NCI-H524 (cell line): ENCODE data around the gene DAZAP1.
A peak's percentile ranks its signal among the peaks of the same experiment; 100 is the strongest.

Experiments used
- DNase-seq, 2 experiments: peaks; one replicate each; lab custom pipeline; 2025; lab: John Stamatoyannopoulos, UW

Gene DAZAP1

GRCh38 chr19:1459479-1459878, 52.1 kb downstream of the DAZAP1 start:
- no peak for DNase-seq

- no peak for DNase-seq
Measured at GRCh38 chr19:1460033-1460995, 52.9 kb downstream of the DAZAP1 start.

DNA sequence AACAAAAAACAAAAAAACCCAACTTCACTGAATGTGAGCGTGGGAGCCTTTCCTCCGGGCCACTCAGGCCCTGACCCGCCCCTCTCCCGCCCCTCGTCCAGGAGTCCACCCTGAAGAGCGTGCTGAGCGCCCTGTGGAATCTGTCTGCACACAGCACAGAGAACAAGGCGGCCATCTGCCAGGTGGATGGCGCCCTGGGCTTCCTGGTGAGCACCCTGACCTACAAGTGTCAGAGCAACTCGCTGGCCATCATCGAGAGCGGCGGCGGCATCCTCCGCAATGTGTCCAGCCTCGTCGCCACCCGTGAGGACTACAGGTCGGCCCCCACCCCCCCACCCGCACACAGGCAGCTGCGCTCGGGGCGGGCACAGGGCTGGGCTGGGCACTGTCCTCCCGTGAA, 54.5 kb downstream of the DAZAP1 start:
- no peak for DNase-seq

DNA sequence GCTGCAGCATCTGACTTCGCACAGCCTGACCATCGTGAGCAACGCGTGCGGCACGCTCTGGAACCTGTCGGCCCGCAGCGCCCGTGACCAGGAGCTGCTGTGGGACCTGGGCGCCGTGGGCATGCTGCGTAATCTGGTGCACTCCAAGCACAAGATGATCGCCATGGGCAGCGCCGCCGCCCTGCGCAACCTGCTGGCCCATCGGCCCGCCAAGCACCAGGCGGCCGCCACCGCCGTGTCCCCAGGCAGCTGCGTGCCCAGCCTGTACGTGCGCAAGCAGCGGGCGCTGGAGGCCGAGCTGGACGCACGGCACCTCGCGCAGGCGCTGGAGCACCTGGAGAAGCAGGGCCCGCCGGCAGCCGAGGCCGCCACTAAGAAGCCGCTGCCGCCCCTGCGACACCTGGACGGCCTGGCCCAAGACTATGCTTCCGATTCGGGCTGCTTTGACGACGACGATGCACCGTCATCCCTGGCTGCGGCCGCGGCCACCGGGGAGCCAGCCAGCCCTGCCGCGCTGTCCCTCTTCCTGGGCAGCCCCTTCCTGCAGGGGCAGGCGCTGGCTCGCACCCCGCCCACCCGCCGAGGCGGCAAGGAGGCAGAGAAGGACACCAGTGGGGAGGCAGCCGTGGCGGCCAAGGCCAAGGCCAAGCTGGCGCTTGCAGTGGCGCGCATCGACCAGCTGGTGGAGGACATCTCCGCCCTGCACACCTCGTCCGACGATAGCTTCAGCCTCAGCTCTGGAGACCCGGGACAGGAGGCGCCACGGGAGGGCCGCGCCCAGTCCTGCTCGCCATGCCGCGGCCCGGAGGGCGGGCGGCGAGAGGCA, 58.0 kb downstream of the DAZAP1 start:
- DNase-seq, result peak; percentile 36 to 64

DNA sequence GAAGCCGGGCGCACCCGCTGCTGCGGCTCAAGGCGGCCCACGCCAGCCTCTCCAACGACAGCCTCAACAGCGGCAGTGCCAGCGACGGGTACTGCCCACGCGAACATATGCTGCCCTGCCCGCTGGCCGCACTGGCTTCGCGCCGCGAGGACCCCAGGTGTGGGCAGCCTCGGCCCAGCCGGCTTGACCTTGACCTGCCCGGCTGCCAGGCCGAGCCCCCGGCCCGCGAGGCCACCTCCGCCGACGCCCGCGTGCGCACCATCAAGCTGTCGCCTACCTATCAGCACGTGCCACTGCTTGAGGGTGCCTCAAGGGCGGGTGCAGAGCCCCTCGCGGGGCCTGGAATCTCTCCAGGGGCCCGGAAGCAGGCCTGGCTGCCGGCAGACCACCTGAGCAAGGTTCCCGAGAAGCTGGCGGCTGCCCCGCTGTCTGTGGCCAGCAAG, 58.7 kb downstream of the DAZAP1 start:
- no peak for DNase-seq

GRCh38 chr19:1466461-1467214, 59.3 kb downstream of the DAZAP1 start:
- no peak for DNase-seq

DNA sequence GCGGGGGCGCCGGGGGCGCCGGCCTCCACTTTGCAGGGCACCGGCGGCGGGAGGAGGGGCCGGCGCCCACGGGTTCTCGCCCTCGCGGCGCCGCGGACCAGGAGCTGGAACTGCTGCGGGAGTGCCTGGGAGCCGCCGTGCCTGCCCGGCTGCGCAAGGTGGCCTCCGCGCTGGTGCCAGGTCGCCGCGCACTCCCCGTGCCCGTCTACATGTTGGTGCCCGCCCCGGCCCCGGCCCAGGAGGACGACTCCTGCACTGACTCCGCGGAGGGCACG, 59.8 kb downstream of the DAZAP1 start:
- no peak for DNase-seq

DNA sequence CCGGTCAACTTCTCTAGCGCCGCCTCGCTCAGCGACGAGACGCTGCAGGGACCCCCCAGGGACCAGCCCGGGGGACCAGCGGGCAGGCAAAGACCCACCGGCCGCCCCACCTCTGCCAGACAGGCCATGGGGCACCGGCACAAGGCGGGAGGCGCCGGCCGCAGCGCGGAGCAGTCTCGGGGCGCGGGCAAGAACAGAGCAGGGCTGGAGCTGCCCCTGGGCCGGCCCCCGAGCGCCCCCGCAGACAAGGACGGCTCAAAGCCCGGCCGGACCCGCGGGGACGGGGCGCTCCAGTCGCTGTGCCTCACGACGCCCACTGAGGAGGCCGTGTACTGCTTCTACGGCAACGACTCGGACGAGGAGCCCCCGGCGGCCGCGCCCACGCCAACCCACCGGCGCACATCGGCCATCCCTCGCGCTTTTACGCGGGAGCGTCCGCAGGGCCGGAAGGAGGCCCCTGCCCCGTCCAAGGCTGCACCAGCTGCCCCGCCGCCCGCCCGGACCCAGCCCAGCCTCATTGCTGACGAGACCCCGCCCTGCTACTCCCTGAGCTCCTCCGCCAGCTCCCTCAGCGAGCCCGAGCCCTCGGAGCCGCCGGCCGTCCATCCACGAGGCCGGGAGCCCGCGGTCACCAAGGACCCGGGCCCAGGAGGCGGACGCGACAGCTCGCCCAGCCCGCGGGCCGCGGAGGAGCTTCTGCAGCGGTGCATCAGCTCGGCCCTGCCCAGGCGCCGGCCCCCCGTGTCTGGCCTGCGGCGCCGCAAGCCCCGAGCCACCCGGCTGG, 60.3 kb downstream of the DAZAP1 start:
- DNase-seq, result no peak

- DNase-seq, result no peak
Measured at GRCh38 chr19:1468274-1468820, 61.0 kb downstream of the DAZAP1 start.

DNA sequence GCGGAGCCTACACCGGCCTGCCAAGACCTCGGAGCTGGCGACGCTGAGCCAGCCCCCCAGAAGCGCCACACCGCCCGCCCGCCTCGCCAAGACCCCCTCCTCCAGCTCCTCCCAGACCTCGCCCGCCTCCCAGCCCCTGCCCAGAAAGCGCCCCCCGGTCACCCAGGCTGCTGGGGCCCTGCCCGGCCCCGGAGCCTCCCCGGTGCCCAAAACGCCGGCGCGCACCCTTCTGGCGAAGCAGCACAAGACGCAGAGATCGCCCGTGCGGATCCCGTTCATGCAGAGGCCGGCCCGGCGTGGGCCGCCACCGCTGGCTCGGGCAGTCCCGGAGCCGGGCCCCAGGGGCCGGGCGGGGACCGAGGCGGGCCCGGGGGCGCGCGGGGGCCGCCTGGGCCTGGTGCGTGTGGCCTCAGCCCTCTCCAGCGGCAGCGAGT, 61.5 kb downstream of the DAZAP1 start:
- no peak for DNase-seq

GRCh38 chr19:1469255-1470054, 62.1 kb downstream of the DAZAP1 start:
- DNase-seq, result no peak

- no peak for DNase-seq
Measured at GRCh38 chr19:1470055-1470304, 62.6 kb downstream of the DAZAP1 start.

DNA sequence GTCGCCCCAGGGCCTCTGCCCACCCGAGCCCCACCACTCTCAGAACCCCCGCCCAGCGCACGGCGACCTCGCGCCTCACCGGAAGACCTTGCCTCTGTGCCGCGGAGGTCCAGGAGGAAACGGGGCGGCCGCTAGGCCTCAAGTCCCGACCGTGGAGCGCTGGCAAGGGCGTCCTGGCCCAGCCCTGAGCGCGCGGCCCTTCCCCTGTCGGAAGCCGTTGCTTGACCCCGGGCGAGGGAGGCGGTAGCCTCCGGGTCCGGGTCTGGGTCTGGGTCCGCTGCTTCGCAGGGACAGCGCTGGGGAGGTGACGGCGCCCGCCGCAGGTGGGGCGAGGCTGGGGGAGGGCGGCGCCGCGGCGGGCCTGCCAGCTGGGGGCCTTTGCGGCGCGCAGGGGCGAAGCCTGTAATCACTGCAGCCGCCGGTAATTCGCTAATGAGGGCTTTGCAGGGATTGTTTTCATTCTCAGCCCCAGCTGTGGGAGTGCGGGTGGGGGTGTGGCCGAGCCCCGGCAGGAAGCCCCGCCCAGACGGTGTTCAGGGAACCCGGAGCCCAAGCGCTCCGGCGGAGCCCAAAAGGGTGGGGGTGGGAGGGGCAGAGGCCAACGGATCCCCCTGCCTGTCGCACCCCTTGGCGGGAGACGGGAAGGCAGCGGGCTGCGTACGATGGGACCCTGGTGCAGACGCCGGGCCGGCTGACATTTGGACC, 63.1 kb downstream of the DAZAP1 start:
- peak; percentile 68 to 91 for DNase-seq

- peak in 1 of 2 experiments; percentile 53 for DNase-seq
Measured at GRCh38 chr19:1471010-1471514, 63.7 kb downstream of the DAZAP1 start.

- DNase-seq, result peak; percentile 28 to 52
Measured at GRCh38 chr19:1471515-1472160, 64.3 kb downstream of the DAZAP1 start.

- DNase-seq, result peak in 1 of 2 experiments; percentile 68
Measured at GRCh38 chr19:1472231-1473084, 65.1 kb downstream of the DAZAP1 start.

GRCh38 chr19:1473085-1473851, 65.9 kb downstream of the DAZAP1 start:
- DNase-seq, result no peak
